Body of pancreas (tissue), 4 donors: ENCODE measurements around the gene GRAP2. TPM values are rescaled to one million over a fixed set of nuclear protein-coding genes. Genes with fewer than 3 reads are reported as not detected.

ENCODE experiments used
- ATAC-seq: fragments of 150-250 bp; one replicate; pipeline ENCODE4 v1.9.1; 2016
- DNase-seq, 4 donors: peaks; one replicate each; pipeline ENCODE4 v3.0.0-alpha.2; 2019
- H3K27ac ChIP-seq, 4 donors: fragments of 200-600 bp; sonication (generic); 1 replicate in 3 of 4; 2 replicates in 1 of 4; pipeline versions ENCODE4 v1.5.1 to v1.6.1; 2016 to 2019; ENCODE audit warnings: mild to moderate bottlenecking in 1 of 4, mixed read lengths in 1 of 4, moderate library complexity in 1 of 4
- H3K27me3 ChIP-seq, 2 donors: fragments of 200-600 bp; sonication (generic); one replicate each; pipeline ENCODE4 v1.6.0; 2016; ENCODE audit warnings: mild to moderate bottlenecking in 1 of 2
- H3K36me3 ChIP-seq, 2 donors: fragments of 200-600 bp; sonication (generic); replicated peaks in 1 of 2; 2 replicates each; pipeline ENCODE4 v1.5.1; 2016; ENCODE audit warnings: low read depth in 2 of 2; ENCODE audit not compliant: insufficient read depth in 1 of 2
- H3K4me1 ChIP-seq: fragments of 200-600 bp; sonication (generic); one replicate; pipeline ENCODE4 v1.6.0; 2016
- H3K4me3 ChIP-seq, 2 donors: fragments of 200-600 bp; sonication (generic); 1 replicate in 1 of 2; 2 replicates in 1 of 2; pipeline ENCODE4 v1.5.1; 2016 to 2019
- H3K9me3 ChIP-seq, 3 donors: fragments of 200-600 bp; sonication (generic); 1 replicate in 2 of 3; 2 replicates in 1 of 3; pipeline ENCODE4 v1.5.1; 2016
- POLR2A ChIP-seq, 3 donors: fragments of 450-650 bp; IDR thresholded peaks; one replicate each; pipeline ENCODE4 v1.6.1; 2016; ENCODE audit warnings: antibody characterized with exemption in 3 of 3, mild to moderate bottlenecking in 2 of 3
- WGBS, 2 donors: methylation state at CpG; one replicate each; pipeline ENCODE4 v1.1.5; 2017; 5-methylcytosine and 5-hydroxymethylcytosine counted together
- intact Hi-C: fragments of 100-400 bp; cut with DNase I; formaldehyde crosslinking; loops from one replicate; pipeline ENCODE4 v1.15.1; 2023
- total RNA-seq, 2 donors: library from RNA; depleted of rRNA; stranded (reverse); fragments of >200 nt; gene quantifications; one replicate each; pipeline ENCODE4 v1.1.0, GENCODE V29; 2016
- TF ChIP-seq, protein P1 (sequence below), 7 experiments: fragments of 450-650 bp in 4 of 7; fragments of 200-600 bp in 3 of 7; sonication (generic) in 3 of 7; IDR thresholded peaks; one replicate each; pipeline ENCODE4 v1.5.1; 2016 to 2019; ENCODE audit warnings: antibody characterized with exemption in 7 of 7

Gene GRAP2
- total RNA-seq, 2 donors from 2014 or later = 0.78 to 0.99 TPM

- H3K36me3 ChIP-seq = no peaks in the 10 kb centered on the region
- DNase-seq = peak; percentile 39 to 60 (median 48)
- H3K4me3 ChIP-seq = no peak overlapping the region
- H3K9me3 ChIP-seq = no peaks in the 10 kb centered on the region
- no peaks in the 10 kb centered on the region for H3K27me3 ChIP-seq
- TF ChIP-seq, protein P1, sequence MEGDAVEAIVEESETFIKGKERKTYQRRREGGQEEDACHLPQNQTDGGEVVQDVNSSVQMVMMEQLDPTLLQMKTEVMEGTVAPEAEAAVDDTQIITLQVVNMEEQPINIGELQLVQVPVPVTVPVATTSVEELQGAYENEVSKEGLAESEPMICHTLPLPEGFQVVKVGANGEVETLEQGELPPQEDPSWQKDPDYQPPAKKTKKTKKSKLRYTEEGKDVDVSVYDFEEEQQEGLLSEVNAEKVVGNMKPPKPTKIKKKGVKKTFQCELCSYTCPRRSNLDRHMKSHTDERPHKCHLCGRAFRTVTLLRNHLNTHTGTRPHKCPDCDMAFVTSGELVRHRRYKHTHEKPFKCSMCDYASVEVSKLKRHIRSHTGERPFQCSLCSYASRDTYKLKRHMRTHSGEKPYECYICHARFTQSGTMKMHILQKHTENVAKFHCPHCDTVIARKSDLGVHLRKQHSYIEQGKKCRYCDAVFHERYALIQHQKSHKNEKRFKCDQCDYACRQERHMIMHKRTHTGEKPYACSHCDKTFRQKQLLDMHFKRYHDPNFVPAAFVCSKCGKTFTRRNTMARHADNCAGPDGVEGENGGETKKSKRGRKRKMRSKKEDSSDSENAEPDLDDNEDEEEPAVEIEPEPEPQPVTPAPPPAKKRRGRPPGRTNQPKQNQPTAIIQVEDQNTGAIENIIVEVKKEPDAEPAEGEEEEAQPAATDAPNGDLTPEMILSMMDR (IDR thresholded peaks at IDR 0.05) = peak; percentile 30 to 66 (median 60)
- no peak for TF ChIP-seq POLR2A (IDR thresholded peaks at IDR 0.05)
- WGBS, 2 donors = 71% methylated on average over 7 of the region's 7 CpGs
- no peak for ATAC-seq
- H3K4me1 ChIP-seq = no peaks in the 10 kb centered on the region
- intact Hi-C loops = loop anchor here (5.0 kb wide), 1 partner anchor 94 kb away; no protein-coding TSS in a partner anchor
- H3K27ac ChIP-seq = no peak overlapping the region
Observed at GRCh38 chr22:39932918-39933649, 32.2 kb downstream of the GRAP2 start.

GRCh38 chr22:39933741-39934140 is 32.9 kb downstream of the GRAP2 start:
- DNase-seq (no peak), ATAC-seq (no peak)
- no peaks in the 10 kb centered on the region for H3K9me3 ChIP-seq
- H3K27ac ChIP-seq = no peak overlapping the region
- WGBS, 2 donors = 81 to 82% methylated on average over 8 of the region's 8 CpGs
- no peak for TF ChIP-seq POLR2A (IDR thresholded peaks at IDR 0.05)
- TF ChIP-seq, protein P1 (IDR thresholded peaks at IDR 0.05) = no peak
- no peaks in the 10 kb centered on the region for H3K36me3 ChIP-seq
- H3K4me1 ChIP-seq = no peaks in the 10 kb centered on the region
- no peaks in the 10 kb centered on the region for H3K27me3 ChIP-seq
- intact Hi-C loops = loop anchor here (5.0 kb wide), 1 partner anchor 94 kb away; no protein-coding TSS in a partner anchor
- H3K4me3 ChIP-seq = no peak overlapping the region

DNA sequence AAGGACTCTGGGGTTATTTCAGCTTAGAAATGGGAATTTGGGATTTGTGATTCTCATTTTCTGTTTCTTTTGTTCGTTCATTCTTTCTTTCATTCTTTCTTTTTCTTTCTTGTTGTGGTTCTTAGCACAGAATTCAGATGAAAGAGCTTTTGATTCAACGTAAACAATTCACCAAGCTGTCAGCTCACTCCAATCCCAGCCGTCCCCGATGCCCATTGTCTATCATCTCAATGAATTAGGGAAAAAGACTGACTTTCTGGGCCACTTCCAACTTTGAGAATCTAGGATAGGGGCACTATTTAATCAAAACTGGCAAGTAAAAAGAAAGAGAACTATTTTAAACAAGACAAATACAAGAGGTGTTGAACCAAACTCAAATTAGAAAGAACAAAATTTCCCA is 34.2 kb downstream of the GRAP2 start:
- Histone ChIP-seq H3K4me1 (no peaks in the 10 kb centered on the region), H3K4me3 (no peak overlapping the region), H3K27ac (no peak overlapping the region), H3K27me3 (no peaks in the 10 kb centered on the region), H3K9me3 (no peaks in the 10 kb centered on the region), H3K36me3 (no peaks in the 10 kb centered on the region)
- DNase-seq (no peak), ATAC-seq (no peak)
- WGBS, 2 donors = 52 to 56% methylated on average over 4 of the region's 4 CpGs
- TF ChIP-seq POLR2A (IDR thresholded peaks at IDR 0.05) = no peak
- TF ChIP-seq, protein P1 (IDR thresholded peaks at IDR 0.05) = no peak
- intact Hi-C loops = no loop called here

- H3K9me3 ChIP-seq = no peaks in the 10 kb centered on the region
- H3K27me3 ChIP-seq = no peaks in the 10 kb centered on the region
- no peak overlapping the region for H3K4me3 ChIP-seq
- intact Hi-C loops = no loop called here
- no peak overlapping the region for H3K27ac ChIP-seq
- DNase-seq = no peak
- TF ChIP-seq, protein P1 (IDR thresholded peaks at IDR 0.05) = no peak
- TF ChIP-seq POLR2A (IDR thresholded peaks at IDR 0.05) = no peak
- H3K36me3 ChIP-seq = no peaks in the 10 kb centered on the region
- WGBS, 2 donors = 41 to 55% methylated on average over 6 of the region's 6 CpGs
- no peaks in the 10 kb centered on the region for H3K4me1 ChIP-seq
- ATAC-seq = no peak
Observed at GRCh38 chr22:39935612-39936011, 34.7 kb downstream of the GRAP2 start.
